ENCODE data around the gene CYP4A11. TPM values are rescaled to one million over a fixed set of nuclear protein-coding genes. Genes with fewer than 3 reads are reported as not detected.
"Not testable (repeated sequence)": the region's sequence is repeated elsewhere in the genome, so short reads cannot be mapped to it uniquely, and the experiment has no call there.

Gene CYP4A11, protein sequence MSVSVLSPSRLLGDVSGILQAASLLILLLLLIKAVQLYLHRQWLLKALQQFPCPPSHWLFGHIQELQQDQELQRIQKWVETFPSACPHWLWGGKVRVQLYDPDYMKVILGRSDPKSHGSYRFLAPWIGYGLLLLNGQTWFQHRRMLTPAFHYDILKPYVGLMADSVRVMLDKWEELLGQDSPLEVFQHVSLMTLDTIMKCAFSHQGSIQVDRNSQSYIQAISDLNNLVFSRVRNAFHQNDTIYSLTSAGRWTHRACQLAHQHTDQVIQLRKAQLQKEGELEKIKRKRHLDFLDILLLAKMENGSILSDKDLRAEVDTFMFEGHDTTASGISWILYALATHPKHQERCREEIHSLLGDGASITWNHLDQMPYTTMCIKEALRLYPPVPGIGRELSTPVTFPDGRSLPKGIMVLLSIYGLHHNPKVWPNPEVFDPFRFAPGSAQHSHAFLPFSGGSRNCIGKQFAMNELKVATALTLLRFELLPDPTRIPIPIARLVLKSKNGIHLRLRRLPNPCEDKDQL
- total RNA-seq (not detected), polyA plus RNA-seq (not detected)

DNA sequence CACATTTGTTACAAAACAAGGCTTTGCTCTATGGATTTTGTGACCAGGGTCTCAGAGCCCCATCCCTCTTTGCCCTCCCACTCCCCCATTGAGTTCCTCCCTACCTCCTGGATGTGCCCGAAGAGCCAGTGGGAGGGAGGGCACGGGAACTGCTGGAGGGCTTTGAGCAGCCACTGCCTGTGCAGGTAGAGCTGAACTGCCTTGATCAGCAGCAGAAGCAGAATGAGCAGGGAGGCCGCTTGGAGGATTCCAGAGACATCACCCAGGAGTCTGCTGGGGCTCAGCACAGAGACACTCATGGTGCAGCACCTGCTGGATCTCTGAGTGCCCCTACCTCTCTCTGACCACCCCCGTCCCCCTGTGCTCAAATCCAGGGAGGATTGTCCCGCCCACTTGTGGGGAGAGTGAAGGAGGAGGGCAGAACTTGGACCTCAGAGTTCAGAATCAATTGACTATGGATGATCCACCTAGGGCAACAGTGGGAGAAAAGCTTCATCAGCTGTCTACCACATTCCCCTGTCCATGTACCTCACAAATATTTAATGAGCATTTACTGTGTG lies at the start of gene CYP4A11:
Gene CYP4A11, minus strand, starts transcription at position 342 of the 560 bp plus-strand sequence. Its CDS starts 43 bp downstream, at position 299.
- no peaks in the 10 kb centered on the region for H3K36me3 ChIP-seq (ENCODE audit: insufficient read depth, low read length)
- CTCF ChIA-PET, result no interaction called here
- Mint-ChIP-seq H3K27ac (no peak within 1 kb of the TSS), H3K4me1 (no peaks in the 10 kb centered on the region), H3K4me3 (no peak within 1 kb of the TSS), H3K9me3 (no peaks in the 10 kb centered on the region), H3K27me3 (peaks cover 10 to 12% of the 10 kb centered on the region in 2 donors), H3K36me3 (no peaks in the 10 kb centered on the region)
- no peak within 1 kb of the TSS for H3K4me3 ChIP-seq (ENCODE audit: low read length)
- no peaks in the 10 kb centered on the region for H3K9me3 ChIP-seq (ENCODE audit: low read length)
- POLR2A ChIA-PET, result no interaction called here
- no peaks in the 10 kb centered on the region for H3K27me3 ChIP-seq (ENCODE audit: insufficient read depth, low read length, poor library complexity, severe bottlenecking)
- no peak for DNase-seq
- H3K27ac ChIP-seq (ENCODE audit: low read depth, low read length), result no peak within 1 kb of the TSS
- no peaks in the 10 kb centered on the region for H3K4me1 ChIP-seq (ENCODE audit: insufficient read depth, low read length)

DNA sequence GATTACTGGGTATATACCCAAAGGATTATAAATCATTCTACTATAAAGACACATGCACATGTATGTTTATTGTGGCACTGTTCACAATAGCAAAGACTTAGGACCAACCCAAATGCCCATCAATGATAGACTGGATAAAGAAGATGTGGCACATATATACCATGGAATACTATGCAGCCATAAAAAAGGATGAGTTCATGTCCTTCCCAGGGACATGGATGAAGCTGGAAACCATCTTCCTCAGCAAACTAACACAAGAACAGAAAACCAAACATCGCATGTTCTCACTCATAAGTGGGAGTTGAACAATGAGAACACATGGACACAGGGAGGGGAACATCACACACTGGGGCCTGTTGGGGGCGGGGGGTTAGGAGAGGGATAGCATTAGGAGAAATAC lies 49.3 kb upstream of the CYP4A11 start:
- DNase-seq; H3K4me3 Mint-ChIP-seq; H3K4me1 ChIP-seq (ENCODE audit: insufficient read depth, low read length); H3K36me3 ChIP-seq (ENCODE audit: insufficient read depth, low read length); H3K36me3 Mint-ChIP-seq; H3K9me3 Mint-ChIP-seq; POLR2A ChIA-PET; H3K9me3 ChIP-seq (ENCODE audit: low read length); H3K27ac Mint-ChIP-seq; H3K4me1 Mint-ChIP-seq; H3K27ac ChIP-seq (ENCODE audit: low read depth, low read length); CTCF ChIA-PET; H3K4me3 ChIP-seq (ENCODE audit: low read length); H3K27me3 ChIP-seq (ENCODE audit: insufficient read depth, low read length, poor library complexity, severe bottlenecking): not testable (repeated sequence)
- H3K27me3 Mint-ChIP-seq, result peaks cover 9 to 15% of the 10 kb centered on the region in 2 donors

DNA sequence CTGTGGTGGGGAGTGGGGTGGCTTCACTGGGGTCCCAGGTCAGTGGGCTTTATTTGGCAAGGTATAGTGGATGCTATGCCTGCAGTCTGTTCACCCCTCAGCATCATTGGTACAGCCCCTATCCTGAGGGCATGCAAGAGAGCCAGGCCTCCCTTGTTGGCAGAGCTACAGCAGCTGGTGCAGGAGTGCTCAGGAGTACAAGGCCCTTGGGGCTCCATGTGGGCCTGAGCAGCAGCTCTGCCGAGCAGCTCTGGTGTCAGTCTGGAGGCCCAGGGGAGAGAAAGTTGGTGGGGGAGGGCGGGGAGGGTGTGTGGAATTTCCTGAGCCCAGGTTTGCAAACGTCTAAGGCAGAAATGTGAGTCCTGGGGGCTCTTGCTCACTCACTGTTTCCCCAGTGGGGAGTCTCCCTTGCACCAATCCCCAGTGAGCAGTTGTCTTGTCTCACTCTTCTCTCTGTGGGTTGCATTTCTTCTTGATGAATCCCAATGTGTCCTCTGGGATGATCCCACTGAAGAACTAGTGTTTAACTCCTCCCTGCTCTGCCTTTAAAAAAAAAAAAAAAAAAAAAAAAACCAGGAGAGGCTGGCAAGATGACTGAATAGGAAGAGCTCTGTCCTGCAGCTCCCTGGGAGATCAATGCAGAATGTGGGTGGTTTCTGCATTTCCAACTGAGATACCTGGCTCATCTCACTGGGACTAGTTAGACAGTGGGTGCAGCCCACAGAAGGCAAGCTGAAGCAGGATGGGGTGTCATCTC lies 42.7 kb upstream of the CYP4A11 start:
- Histone ChIP-seq H3K9me3 (ENCODE audit: low read length) (no peaks in the 10 kb centered on the region), H3K27me3 (ENCODE audit: insufficient read depth, low read length, poor library complexity, severe bottlenecking) (no peaks in the 10 kb centered on the region), H3K4me3 (ENCODE audit: low read length) (no peak overlapping the region), H3K36me3 (ENCODE audit: insufficient read depth, low read length) (no peaks in the 10 kb centered on the region), H3K27ac (ENCODE audit: low read depth, low read length) (no peak overlapping the region), H3K4me1 (ENCODE audit: insufficient read depth, low read length) (no peaks in the 10 kb centered on the region)
- Mint-ChIP-seq H3K9me3 (peaks cover 6 to 16% (median 9%) of the 10 kb centered on the region in 5 donors), H3K27me3 (peaks cover 31 to 46% of the 10 kb centered on the region in 2 donors), H3K36me3 (no peaks in the 10 kb centered on the region), H3K4me3 (no peak overlapping the region), H3K4me1 (no peaks in the 10 kb centered on the region), H3K27ac (no peak overlapping the region)
- no peak for DNase-seq
- ChIA-PET POLR2A (no interaction called here), CTCF (no interaction called here)

DNA sequence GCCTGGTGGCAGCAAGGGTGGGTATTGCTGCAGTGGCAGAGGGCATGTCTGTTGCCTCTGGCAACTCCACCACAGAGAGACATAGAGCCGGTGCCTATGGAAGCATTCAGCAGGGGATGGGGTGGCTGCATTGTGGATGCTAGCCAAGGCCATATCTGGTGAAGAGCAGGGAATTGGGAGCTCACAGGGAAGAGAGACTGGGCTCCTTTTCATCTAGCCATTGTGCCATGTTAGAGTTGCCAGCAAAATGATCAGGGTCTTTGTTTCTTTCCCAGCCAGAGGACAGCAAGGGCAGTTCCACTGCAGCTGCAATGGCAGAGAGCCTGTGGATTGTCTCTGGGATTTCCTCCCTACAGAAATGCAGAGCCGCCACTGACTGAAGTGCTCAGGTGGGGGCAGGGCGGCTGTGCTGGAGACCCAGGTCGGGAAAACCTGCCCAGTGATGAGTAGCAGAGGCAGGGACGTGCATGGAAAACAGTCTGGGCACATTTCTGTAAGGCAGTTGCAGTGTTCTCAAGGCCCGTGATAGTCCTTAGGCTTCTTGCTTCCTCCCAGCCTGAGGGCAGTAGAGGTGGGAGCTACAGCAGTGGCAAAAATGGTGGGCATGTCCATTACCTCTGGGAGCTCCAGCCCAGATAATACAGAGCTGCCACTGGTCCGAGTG lies 42.0 kb upstream of the CYP4A11 start:
- H3K4me1 Mint-ChIP-seq, result no peaks in the 10 kb centered on the region
- H3K36me3 Mint-ChIP-seq, result no peaks in the 10 kb centered on the region
- Histone ChIP-seq H3K9me3 (ENCODE audit: low read length) (no peaks in the 10 kb centered on the region), H3K4me3 (ENCODE audit: low read length) (no peak overlapping the region), H3K27ac (ENCODE audit: low read depth, low read length) (no peak overlapping the region), H3K27me3 (ENCODE audit: insufficient read depth, low read length, poor library complexity, severe bottlenecking) (no peaks in the 10 kb centered on the region), H3K4me1 (ENCODE audit: insufficient read depth, low read length) (no peaks in the 10 kb centered on the region), H3K36me3 (ENCODE audit: insufficient read depth, low read length) (no peaks in the 10 kb centered on the region)
- peaks cover 31 to 51% of the 10 kb centered on the region in 2 donors for H3K27me3 Mint-ChIP-seq
- POLR2A ChIA-PET, result no interaction called here
- no peak overlapping the region for H3K4me3 Mint-ChIP-seq
- CTCF ChIA-PET, result no interaction called here
- H3K9me3 Mint-ChIP-seq, result peaks cover 6 to 19% (median 9%) of the 10 kb centered on the region in 5 donors
- no peak for DNase-seq
- H3K27ac Mint-ChIP-seq, result no peak overlapping the region

DNA sequence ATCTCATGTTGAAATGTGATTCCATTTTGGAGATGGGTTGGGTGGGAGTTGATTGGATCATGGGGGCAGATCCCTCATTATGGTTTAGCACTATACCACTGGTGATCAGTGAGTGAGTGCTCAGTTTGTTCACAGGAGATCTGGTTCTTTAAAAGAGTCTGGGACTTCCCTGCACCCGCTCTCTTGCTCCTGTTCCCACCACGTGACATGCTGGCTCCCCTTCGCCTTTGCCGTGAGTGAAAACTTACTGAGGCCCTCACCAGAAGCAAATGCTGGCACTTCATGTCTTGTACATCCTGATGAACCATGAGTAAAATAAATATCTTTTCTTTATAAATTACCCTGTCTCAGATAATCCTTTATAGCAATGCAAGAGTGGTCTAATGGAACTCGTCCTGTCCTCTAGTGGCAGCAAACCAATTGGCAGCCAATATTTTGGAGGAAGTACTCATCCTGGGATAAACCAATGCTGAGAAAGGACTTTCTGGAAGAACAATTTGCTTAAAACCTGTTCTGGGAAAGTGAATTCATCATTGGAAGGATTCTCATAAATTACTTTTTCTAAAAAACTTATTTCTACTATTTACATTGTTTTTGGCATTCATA lies 27.8 kb upstream of the CYP4A11 start:
- H3K4me3 Mint-ChIP-seq, result no peak overlapping the region
- H3K27ac ChIP-seq (ENCODE audit: low read depth, low read length), result no peak overlapping the region
- H3K27ac Mint-ChIP-seq, result no peak overlapping the region
- no peaks in the 10 kb centered on the region for H3K27me3 ChIP-seq (ENCODE audit: insufficient read depth, low read length, poor library complexity, severe bottlenecking)
- H3K4me1 Mint-ChIP-seq, result no peaks in the 10 kb centered on the region
- peaks cover 0 to 3% (median 0%) of the 10 kb centered on the region in 5 donors for H3K9me3 Mint-ChIP-seq
- H3K36me3 ChIP-seq (ENCODE audit: insufficient read depth, low read length), result no peaks in the 10 kb centered on the region
- ChIA-PET POLR2A (no interaction called here), CTCF (no interaction called here)
- H3K9me3 ChIP-seq (ENCODE audit: low read length), result no peaks in the 10 kb centered on the region
- peaks cover 10 to 25% of the 10 kb centered on the region in 2 donors for H3K27me3 Mint-ChIP-seq
- H3K36me3 Mint-ChIP-seq, result no peaks in the 10 kb centered on the region
- DNase-seq, result no peak
- H3K4me3 ChIP-seq (ENCODE audit: low read length), result no peak overlapping the region
- no peaks in the 10 kb centered on the region for H3K4me1 ChIP-seq (ENCODE audit: insufficient read depth, low read length)

DNA sequence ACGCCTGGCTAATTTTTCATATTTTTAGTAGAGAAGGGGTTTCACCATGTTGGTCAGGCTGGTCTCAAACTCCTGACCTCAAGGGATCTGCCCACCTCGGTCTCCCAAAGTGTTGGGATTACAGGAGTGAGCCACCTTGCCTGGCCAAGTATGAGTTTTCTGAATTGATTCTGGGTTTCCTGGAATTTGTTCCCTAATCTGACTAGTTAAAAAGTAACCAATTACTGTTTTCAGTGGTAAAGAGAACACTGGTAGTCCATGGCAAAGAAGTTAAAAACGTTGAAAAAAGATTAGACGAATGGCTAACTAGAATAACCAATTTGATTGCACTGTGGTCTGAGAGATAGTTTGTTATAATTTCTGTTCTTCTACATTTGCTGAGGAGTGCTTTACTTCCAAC lies 21.0 kb upstream of the CYP4A11 start:
- H3K36me3 ChIP-seq (ENCODE audit: insufficient read depth, low read length); H3K27ac Mint-ChIP-seq; H3K4me3 Mint-ChIP-seq; H3K27me3 ChIP-seq (ENCODE audit: insufficient read depth, low read length, poor library complexity, severe bottlenecking); H3K27ac ChIP-seq (ENCODE audit: low read depth, low read length); H3K9me3 Mint-ChIP-seq; POLR2A ChIA-PET; CTCF ChIA-PET; H3K4me1 Mint-ChIP-seq; DNase-seq; H3K4me1 ChIP-seq (ENCODE audit: insufficient read depth, low read length); H3K4me3 ChIP-seq (ENCODE audit: low read length); H3K9me3 ChIP-seq (ENCODE audit: low read length); H3K36me3 Mint-ChIP-seq: not testable (repeated sequence)
- H3K27me3 Mint-ChIP-seq, result peaks cover 6 to 21% of the 10 kb centered on the region in 2 donors

DNA sequence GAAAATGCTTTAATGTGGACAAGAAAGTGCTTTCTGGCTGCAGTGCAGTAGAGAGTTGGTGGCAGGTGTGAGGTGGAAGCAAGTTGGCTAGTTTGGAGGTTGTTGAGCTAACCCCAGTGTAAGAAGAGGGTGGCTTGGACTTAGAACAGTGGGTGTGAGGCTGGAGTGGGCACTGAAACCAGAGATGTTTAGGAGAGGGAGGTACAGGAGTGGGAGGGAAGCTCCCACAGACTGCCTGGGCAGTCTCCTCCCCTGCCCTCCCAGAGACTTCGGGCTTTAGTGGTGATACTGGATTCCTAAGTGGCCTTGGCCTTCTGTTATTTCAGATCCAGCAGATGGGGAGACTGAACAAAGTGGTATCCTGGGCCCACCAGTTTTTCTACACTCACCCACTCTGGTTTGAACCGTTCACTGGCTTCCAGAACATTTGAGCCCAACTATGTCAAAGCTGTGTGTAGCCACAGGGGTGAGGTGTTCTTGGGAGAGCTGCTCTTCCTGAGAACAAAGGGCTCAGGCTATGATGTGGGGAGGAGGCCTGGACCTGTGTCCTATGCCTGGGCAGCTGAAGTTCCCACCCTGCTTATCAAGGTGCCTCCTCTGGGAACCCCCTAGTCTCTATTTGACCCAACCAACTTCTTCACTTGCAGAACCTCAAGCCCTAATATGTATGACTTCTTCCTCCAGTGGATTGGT lies 19.9 kb upstream of the CYP4A11 start:
- no peaks in the 10 kb centered on the region for H3K27me3 ChIP-seq (ENCODE audit: insufficient read depth, low read length, poor library complexity, severe bottlenecking)
- Mint-ChIP-seq H3K4me1 (no peaks in the 10 kb centered on the region), H3K27ac (no peak overlapping the region), H3K27me3 (peaks cover 4 to 21% of the 10 kb centered on the region in 2 donors), H3K4me3 (no peak overlapping the region), H3K36me3 (no peaks in the 10 kb centered on the region), H3K9me3 (peaks cover 0 to under 1% (median 0%) of the 10 kb centered on the region in 5 donors)
- DNase-seq, result no peak
- no peaks in the 10 kb centered on the region for H3K4me1 ChIP-seq (ENCODE audit: insufficient read depth, low read length)
- no peak overlapping the region for H3K4me3 ChIP-seq (ENCODE audit: low read length)
- ChIA-PET CTCF (interaction anchor here (0.9 kb wide), 1 partner anchor 13 kb away, joined by 3 read pairs; no protein-coding TSS in a partner anchor), POLR2A (no interaction called here)
- H3K9me3 ChIP-seq (ENCODE audit: low read length), result no peaks in the 10 kb centered on the region
- no peaks in the 10 kb centered on the region for H3K36me3 ChIP-seq (ENCODE audit: insufficient read depth, low read length)
- H3K27ac ChIP-seq (ENCODE audit: low read depth, low read length), result no peak overlapping the region
